HG03097 (cell line): ENCODE measurements around the gene PURB.
"Not testable (repeated sequence)": the region's sequence is repeated elsewhere in the genome, so short reads cannot be mapped to it uniquely, and the experiment has no call there.

ENCODE experiments used
- ATAC-seq: cut with Tn5 transposase; IDR thresholded peaks from one replicate; pipeline ENCODE4 v1.9.1; 2021; ENCODE audit not compliant: unreplicated experiment, low FRiP score

Gene PURB

GRCh38 chr7:44854644-44855364 lies 30.5 kb downstream of the PURB start:
- ATAC-seq: no peak

GRCh38 chr7:44853391-44853790 lies 31.9 kb downstream of the PURB start:
- no peak for ATAC-seq

GRCh38 chr7:44852590-44852989 lies 32.7 kb downstream of the PURB start:
- ATAC-seq: no peak

- ATAC-seq: no peak
These were observed 35.3 kb downstream of the PURB start for GRCh38 chr7:44849885-44850544.

- ATAC-seq: no peak
These were observed 36.0 kb downstream of the PURB start for GRCh38 chr7:44849259-44849884.

GRCh38 chr7:44847920-44848634 lies 37.3 kb downstream of the PURB start, which contains the start of gene H2AZ2:
H2AZ2 (minus strand) TSS chr7:44848087; CDS start chr7:44847971, 116 bp downstream.
- ATAC-seq: peak; percentile 87

GRCh38 chr7:44847509-44847919 lies 37.8 kb downstream of the PURB start:
- peak; percentile 62 for ATAC-seq

GRCh38 chr7:44846816-44847508 lies 38.4 kb downstream of the PURB start:
- ATAC-seq: no peak

GRCh38 chr7:44846390-44846789 lies 38.9 kb downstream of the PURB start:
- ATAC-seq: not testable (repeated sequence)

GRCh38 chr7:44845451-44845850 lies 39.9 kb downstream of the PURB start:
- ATAC-seq: no peak

- not testable (repeated sequence) for ATAC-seq
These were observed 41.9 kb downstream of the PURB start for GRCh38 chr7:44843440-44843839.

- not testable (repeated sequence) for ATAC-seq
These were observed 42.7 kb downstream of the PURB start for GRCh38 chr7:44842675-44843074.

- ATAC-seq: no peak
These were observed 46.6 kb downstream of the PURB start for GRCh38 chr7:44838751-44839150.

GRCh38 chr7:44827567-44827966 lies 57.8 kb downstream of the PURB start:
- ATAC-seq: no peak
